ENCODE data around the gene MRPL37.

GRCh38 chr1:54263601-54264226, 63.7 kb downstream of the MRPL37 start:
- TF ChIP-seq CTCF (conservative IDR thresholded peaks at IDR 0.05): no peak
- no peak for TF ChIP-seq EZH2 (IDR thresholded peaks at IDR 0.05; ENCODE audit: low read depth)
